Cardiac septum (tissue), 1 donor: ENCODE data around the gene DMD. TPM values are rescaled to one million over a fixed set of nuclear protein-coding genes. Genes with fewer than 3 reads are reported as not detected.

Source experiments
- DNase-seq: peaks from one replicate; pipeline ENCODE4 v3.0.0-alpha.2; 2020; ENCODE audit warnings: low spot score
- intact Hi-C: fragments of 100-400 bp; cut with DNase I; formaldehyde crosslinking; loops from one replicate; pipeline ENCODE4 v1.14.0; 2022
- total RNA-seq: library from RNA; stranded (reverse); fragmentation: NEBNext Ultra II Directional; extraction: Animal tissue kit (Norgen Biotek cat#: 25700); gene quantifications from one replicate; pipeline ENCODE4 v1.2.1, GENCODE V29; 2021
- donor health status: DM: no; HTN: no; CAD: no.

Gene DMD
- total RNA-seq, 1 donor from 2014 or later, result 256 TPM

GRCh38 chrX:33065415-33065814 is 145.9 kb downstream of the DMD start:
- no peak for DNase-seq
- intact Hi-C loops, result no loop called here

DNA sequence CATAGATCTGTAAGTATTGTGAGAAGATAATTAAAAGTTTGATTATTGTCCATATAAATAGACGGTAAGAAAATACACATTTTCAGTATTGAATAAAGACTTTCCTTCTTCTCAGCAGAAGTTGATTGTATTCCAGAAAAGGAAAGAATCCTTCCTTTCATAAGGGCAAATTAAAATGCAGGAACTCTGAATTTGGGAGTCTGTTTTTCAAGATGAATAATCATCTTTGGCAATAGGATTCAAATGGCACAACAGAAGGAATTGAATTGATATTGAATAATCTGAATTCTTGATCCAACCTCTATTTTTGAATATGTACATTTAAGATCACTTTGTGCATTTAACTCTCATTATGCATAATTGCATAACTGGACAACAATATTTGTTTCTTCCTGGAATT is 149.3 kb downstream of the DMD start:
- DNase-seq, result no peak
- intact Hi-C loops, result no loop called here

DNA sequence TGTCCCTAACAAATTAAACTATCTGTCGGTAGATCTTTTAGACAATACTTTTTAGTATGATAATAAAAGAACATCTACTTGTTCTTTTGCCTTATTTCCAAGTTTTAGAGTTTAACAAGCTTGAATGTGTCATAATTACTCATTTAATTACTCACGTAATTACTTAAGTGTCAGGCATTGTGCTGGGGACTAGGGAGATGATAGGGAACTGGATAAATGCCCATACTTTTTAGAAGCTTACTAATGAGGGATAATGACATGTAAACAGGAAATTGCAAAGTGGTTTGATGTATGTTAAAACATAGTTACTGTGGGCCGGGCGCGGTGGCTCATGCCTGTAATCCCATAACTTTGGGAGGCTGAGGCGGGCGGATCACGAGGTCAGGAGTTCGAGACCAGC is 158.3 kb downstream of the DMD start:
- DNase-seq, result no peak
- intact Hi-C loops, result no loop called here

DNA sequence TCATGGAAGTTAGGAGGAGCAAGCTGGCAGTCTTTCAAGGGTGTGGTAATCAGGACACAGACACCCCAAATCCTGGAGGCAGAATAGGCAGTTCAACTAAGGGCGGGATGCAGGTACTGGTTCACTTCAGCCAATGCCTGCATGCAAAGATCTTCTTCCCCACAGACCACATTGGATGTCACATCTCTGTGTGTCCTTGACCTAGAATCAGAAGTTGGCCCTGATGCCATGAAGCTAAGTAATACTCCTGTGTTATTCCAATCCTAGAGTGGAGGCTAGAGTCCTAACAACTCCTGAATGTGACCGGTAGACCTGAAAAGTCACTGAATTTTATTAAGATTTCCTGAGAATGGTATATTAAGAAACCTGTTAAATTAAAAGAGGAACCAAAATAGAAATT is 165.5 kb downstream of the DMD start:
- intact Hi-C loops, result no loop called here
- no peak for DNase-seq

- intact Hi-C loops, result no loop called here
- DNase-seq, result no peak
Observed at GRCh38 chrX:33045245-33045644, 166.1 kb downstream of the DMD start.

- intact Hi-C loops, result no loop called here
- no peak for DNase-seq
Observed at GRCh38 chrX:33041141-33041540, 170.2 kb downstream of the DMD start.

DNA sequence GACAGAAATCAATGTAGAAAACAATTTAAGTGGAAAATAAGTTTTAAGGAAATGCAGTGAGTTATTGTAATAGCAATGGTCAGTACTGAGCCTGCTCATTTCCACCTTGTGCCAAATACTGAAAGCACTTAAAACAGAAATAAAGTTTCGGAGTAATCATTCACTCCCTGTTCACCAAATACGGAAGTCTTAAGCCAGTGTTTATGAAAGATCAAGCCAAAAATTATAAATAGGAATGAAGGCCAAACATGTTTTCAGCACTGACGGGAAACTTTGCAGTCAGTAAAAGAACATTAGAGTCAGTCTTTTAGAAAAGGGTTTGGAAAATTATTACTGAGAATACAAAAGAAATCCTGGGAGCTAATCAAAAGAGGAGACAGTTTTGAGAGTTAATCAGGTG is 178.6 kb downstream of the DMD start:
- no peak for DNase-seq
- intact Hi-C loops, result no loop called here

DNA sequence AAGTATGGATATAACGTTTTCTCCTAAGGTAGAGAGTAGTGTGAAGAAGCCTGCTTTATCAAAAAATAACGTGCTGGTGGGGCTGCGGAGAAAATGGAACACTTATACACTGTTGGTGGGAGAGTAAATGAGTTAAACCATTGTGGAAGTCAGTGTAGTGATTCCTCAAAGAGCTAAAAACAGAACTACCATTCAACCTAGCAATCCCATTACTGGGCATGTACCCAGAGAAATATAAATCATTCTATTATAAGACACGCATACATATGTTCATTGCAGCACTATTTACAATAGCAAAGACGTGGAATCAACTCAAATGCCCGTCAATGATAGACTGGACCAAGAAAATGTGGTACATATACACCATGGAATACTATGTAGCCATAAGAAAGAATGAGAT is 196.4 kb downstream of the DMD start:
- DNase-seq, result no peak
- intact Hi-C loops, result no loop called here

- no peak for DNase-seq
- intact Hi-C loops, result no loop called here
Observed at GRCh38 chrX:33014086-33014485, 197.3 kb downstream of the DMD start.

DNA sequence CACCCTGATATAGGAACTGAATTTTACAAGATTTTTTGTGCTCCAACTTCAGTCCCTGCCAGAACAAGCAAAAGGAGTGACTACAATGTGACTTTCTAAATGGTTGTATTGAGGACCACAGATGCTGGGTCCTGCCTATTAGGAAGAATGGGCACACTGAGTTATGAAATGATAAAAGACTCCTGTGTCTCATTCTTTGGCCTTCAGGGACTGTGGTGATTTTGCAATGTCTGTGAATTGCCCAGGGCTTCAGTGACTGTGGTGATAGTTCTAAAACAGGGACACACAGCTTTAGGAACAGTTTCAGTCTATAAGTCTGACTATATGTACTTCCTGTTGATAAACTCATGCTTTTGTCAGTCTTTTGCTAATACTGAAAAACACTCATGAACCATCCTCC is 210.2 kb downstream of the DMD start:
- no peak for DNase-seq
- intact Hi-C loops, result no loop called here

GRCh38 chrX:32998776-32999175 is 212.6 kb downstream of the DMD start:
- no peak for DNase-seq
- intact Hi-C loops, result no loop called here

DNA sequence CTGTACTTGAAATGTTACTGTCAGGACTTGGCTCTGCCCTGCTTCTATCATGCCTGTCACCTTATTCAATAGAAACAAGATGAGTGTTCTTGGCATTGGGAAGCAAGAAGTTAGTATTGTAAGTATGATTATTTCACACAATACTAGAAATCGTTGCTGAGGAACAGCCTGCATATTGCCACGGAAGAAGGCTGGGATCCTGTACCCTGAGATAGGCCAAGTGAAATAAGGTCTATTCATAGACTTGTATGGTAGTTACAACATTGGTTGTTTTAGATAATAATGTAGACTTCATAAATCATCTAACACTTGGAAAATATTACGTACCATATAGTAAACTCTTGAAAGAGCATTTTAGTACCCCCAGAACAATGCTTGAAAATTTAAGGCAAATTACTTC is 215.9 kb downstream of the DMD start:
- no peak for DNase-seq
- intact Hi-C loops, result no loop called here

DNA sequence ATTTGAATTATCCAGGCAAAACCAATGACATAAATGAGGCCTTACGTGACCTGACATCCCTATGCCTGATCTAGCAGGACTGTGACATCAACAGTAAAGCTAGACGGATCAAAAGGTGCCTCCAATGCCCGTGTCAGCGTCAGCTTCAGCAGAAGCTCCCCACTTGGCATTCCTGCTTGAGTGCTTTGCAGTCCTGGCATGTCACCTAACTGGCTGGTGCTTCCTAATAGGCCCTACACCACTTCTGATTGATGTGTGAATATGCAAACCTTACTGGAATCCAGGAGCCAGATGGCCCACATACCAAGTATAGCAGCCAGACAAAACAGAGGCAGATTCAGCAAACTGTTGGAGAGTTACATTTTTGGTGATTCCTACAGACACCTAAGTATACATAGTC is 224.2 kb downstream of the DMD start:
- DNase-seq, result no peak
- intact Hi-C loops, result no loop called here

- no peak for DNase-seq
- intact Hi-C loops, result no loop called here
Observed at GRCh38 chrX:32985544-32985943, 225.8 kb downstream of the DMD start.

- intact Hi-C loops, result no loop called here
Observed at GRCh38 chrX:32966821-32967355, 244.5 kb downstream of the DMD start.

DNA sequence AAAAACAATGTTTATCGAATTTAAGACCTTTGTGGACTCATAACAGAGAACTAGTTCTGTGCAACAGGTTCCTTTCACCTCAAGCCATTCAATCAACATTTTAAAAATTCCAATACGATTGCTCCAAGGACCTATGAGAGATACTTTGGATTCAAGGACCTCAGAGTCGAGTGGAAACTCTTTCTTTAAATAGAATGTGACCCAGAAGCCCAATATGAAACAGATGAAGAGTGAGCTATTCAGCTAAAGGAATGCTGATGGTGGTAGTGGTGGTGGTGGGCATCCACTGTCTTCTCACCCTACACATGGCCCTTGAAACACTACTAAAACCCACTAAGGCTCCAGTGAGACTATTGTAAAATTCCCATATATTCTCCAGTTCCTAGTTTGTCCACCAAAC is 257.2 kb downstream of the DMD start:
- no peak for DNase-seq
- intact Hi-C loops, result no loop called here

More at GRCh38 chrX:32966821-32967355, 244.5 kb downstream of the DMD start:
- no peak for DNase-seq

DNA sequence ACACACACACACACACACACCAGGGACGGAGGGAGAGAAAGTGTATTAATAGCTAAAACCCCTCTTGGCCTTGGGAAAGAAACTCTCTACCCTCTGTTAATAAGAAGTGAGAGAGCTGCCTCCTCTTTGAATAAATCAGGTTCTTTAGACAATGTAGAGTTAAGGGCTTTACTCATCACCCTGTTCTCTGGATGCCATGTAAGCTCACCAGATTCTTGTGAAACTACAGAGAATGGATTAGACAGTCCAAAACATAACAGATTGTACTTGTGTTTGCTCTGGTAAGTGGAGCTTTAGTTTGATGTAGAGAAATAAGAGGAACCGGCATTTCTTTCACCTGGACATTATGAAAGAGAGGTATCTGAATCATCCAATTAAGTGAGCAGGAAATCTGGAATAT is 263.2 kb downstream of the DMD start:
- DNase-seq, result no peak
- intact Hi-C loops, result no loop called here

DNA sequence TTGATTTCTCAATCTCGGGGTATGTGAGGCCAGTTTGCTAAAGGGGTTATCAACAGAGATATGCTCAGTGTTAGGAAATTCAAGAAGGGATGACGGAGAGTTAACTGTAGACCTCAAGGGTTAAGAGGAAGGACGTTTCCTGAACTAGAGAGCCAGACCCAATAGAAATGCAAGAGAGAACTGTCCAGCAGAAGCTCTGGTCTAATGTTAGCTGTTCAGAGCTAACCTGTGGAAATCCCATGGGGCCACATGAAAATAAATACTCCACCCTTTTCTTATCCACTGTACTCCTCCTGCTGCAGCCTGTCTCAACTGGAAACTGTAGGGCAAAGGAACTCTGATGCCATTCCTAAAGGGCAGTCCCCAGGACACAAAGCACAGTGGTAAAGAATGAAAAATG is 274.3 kb downstream of the DMD start:
- no peak for DNase-seq
- intact Hi-C loops, result no loop called here

- no peak for DNase-seq
- intact Hi-C loops, result no loop called here
Observed at GRCh38 chrX:32933548-32933947, 277.8 kb downstream of the DMD start.

- no peak for DNase-seq
- intact Hi-C loops, result no loop called here
Observed at GRCh38 chrX:32929040-32929439, 282.3 kb downstream of the DMD start.

DNA sequence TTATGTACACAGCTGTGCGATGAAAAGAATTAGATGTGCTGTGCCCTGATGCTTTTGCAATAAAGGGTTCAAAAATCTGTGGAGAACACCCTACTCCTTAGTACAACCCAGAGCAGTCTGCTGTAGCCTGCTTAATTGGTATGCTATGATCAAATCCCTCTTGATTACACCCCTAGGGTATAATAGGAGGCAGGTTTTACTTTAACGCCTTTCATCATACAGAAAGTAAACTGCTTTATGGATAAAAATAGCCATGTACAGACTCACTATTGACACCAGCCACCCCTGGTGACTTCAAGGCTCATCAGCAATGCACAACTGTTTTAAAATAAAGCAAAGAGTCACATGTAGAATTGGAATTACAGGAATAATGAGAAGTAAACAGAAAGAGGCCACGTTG is 315.3 kb downstream of the DMD start:
- intact Hi-C loops, result no loop called here
- DNase-seq, result no peak

GRCh38 chrX:32894679-32895078 is 316.7 kb downstream of the DMD start:
- intact Hi-C loops, result no loop called here
- DNase-seq, result no peak

DNA sequence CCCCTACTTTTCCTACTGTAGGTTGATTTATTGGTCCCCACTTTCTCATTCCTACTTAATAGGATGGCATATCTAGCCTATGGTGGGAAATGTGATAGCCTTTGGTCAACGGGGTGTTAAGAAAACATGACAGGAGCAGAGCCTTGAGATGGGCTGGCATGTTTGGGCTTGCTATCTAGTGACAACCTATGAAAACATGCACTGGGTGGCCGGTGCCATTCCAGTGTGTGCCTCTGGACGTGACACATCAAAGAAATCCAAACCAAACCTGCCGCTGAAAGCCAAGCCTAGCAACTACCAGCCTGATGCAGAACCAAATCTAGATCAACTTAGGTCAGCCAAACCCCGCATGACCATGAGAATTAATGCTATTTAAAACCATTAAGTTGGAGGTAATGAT is 317.6 kb downstream of the DMD start:
- intact Hi-C loops, result no loop called here
- DNase-seq, result no peak
